ENCODE measurements around the gene LDB2.

LDB2 gene

DNA sequence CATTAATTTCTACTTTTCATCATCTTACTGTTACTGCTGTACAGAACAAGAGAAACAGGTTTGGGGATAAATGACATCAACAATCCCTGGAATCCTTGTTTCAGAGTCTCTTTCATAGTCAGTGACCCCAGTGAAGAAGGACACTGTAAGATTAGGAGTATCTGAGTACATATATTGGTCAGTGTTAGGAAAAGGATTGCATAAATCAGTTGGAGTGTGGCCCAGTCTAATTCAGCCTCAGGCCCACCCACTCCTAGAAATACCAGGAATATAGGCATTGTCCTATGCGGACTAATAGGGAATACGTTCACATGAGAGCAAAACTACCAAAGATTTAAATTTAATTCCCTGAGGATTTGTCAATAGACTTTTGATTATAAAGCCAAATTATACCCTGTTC is 237.8 kb downstream of the LDB2 start:
- CTCF ChIA-PET: no interaction called here
- POLR2A ChIA-PET (ENCODE audit: low non-redundant PET): no interaction called here
- H3K27ac ChIP-seq: no peak overlapping the region
- TF ChIP-seq, protein P1, sequence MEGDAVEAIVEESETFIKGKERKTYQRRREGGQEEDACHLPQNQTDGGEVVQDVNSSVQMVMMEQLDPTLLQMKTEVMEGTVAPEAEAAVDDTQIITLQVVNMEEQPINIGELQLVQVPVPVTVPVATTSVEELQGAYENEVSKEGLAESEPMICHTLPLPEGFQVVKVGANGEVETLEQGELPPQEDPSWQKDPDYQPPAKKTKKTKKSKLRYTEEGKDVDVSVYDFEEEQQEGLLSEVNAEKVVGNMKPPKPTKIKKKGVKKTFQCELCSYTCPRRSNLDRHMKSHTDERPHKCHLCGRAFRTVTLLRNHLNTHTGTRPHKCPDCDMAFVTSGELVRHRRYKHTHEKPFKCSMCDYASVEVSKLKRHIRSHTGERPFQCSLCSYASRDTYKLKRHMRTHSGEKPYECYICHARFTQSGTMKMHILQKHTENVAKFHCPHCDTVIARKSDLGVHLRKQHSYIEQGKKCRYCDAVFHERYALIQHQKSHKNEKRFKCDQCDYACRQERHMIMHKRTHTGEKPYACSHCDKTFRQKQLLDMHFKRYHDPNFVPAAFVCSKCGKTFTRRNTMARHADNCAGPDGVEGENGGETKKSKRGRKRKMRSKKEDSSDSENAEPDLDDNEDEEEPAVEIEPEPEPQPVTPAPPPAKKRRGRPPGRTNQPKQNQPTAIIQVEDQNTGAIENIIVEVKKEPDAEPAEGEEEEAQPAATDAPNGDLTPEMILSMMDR (conservative IDR thresholded peaks at IDR 0.05; ENCODE audit: low read depth): no peak
- DNase-seq (ENCODE audit: low spot score): no peak

DNA sequence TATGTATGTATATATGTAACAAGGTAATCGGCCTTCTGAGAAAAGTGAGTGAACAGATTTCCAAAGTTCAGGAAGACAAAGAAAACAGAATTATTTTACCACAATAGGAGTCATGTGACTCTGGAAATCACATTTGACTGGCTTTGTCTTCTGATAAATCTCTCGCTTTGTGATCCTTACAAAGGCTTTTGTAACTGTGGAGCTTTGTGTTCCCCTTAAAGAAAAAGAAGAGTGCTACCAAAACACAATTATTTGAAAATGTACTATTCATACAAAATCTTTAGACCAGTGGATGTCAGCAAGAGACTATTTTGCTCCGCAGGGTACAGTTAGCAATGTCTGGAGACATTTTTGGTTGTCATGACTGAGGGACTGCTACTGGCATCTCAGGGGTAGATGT is 238.8 kb downstream of the LDB2 start:
- no peak for DNase-seq (ENCODE audit: low spot score)
- H3K27ac ChIP-seq: no peak overlapping the region
- ChIA-PET CTCF (no interaction called here), POLR2A (ENCODE audit: low non-redundant PET) (no interaction called here)
- TF ChIP-seq, protein P1 (conservative IDR thresholded peaks at IDR 0.05; ENCODE audit: low read depth): no peak

DNA sequence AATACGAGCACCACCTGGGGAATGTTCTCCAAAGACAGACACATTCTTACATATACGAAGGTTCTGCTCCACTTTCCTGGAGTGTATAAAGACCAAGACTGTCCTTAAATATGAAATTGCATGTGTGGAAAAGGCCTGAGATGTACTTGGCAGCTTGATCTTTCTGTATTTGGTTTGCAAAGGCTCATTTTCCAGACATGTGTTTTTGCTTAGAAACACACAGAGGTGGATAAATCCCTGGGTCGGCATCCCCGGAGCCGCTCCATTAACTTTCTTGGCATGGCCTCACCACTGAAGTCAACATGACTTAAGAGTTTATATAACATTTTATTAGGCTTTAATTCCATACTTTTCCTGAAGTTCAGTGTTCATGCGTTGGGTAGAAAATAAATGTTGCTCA is 239.4 kb downstream of the LDB2 start:
- TF ChIP-seq, protein P1 (conservative IDR thresholded peaks at IDR 0.05; ENCODE audit: low read depth): no peak
- CTCF ChIA-PET: no interaction called here
- DNase-seq (ENCODE audit: low spot score): no peak
- no peak overlapping the region for H3K27ac ChIP-seq
- POLR2A ChIA-PET (ENCODE audit: low non-redundant PET): no interaction called here

DNA sequence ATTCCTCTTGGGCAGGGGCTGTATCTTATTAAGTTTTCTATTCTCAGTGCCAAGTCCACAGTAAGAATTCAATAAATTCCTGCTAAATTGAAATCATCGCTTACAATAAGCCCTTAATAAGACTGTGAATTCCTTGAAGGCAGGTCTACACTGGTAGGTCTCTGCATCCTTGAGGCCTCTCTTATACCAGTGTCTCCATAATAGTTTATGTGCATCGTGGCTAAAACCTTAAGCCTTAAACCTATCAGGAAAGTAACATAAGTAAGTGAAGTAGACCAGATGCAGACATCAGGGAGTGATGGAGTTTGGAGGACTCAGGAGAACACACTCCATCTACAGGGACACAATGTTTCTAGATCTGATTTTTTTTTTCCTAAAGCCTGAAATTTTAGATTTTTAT is 240.3 kb downstream of the LDB2 start:
- CTCF ChIA-PET: no interaction called here
- POLR2A ChIA-PET (ENCODE audit: low non-redundant PET): no interaction called here
- DNase-seq (ENCODE audit: low spot score): no peak
- no peak overlapping the region for H3K27ac ChIP-seq
- TF ChIP-seq, protein P1 (conservative IDR thresholded peaks at IDR 0.05; ENCODE audit: low read depth): no peak

DNA sequence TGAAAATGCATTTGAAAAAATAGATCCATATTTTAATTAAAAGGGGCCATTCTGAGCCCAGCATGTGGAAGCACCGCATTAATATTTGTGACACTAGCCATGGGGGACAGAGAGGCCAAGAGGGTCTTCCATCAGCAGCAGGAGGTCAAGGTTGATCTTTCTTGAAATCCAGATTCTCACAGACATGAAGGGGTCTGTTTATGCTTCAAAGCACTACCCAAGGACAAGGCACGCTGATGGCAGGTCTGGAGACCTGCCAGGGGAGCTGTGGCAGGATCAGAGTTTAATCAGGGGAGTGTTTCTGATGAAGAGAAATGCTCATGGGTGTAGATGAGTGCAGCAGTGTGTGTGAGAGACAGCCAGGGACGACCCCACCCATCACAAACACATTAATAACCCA is 243.3 kb downstream of the LDB2 start:
- DNase-seq (ENCODE audit: low spot score): no peak
- TF ChIP-seq, protein P1 (conservative IDR thresholded peaks at IDR 0.05; ENCODE audit: low read depth): no peak
- POLR2A ChIA-PET (ENCODE audit: low non-redundant PET): no interaction called here
- no peak overlapping the region for H3K27ac ChIP-seq
- CTCF ChIA-PET: no interaction called here

DNA sequence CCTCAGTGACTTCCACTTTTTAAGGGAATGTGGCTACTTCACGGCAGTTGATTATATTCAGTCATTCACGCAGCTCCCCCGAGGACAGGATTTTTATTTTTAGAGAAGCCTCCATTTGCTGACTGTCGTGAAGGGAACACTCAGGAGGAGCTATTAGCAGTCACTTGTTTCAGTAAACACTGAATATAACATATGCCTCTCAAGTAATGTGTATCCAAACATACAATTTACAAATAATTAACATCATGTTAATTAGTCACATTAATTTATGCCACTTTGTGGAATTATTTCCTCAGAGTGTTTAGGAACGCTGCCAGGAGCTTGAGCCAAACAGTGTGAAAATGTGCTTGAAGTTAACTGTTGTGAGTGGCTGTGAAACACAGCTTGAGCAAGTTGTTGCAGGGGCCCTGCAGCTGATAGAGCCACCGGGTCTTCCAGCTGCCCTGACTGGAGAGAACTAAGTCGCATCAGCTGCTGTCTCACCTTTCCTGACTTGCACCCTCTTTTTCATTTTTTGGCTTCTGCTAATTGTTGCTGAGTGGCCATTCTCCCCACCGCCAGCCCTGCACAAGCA is 245.6 kb downstream of the LDB2 start:
- POLR2A ChIA-PET (ENCODE audit: low non-redundant PET): no interaction called here
- CTCF ChIA-PET: no interaction called here
- H3K27ac ChIP-seq: no peak overlapping the region
- DNase-seq (ENCODE audit: low spot score): no peak
- TF ChIP-seq, protein P1 (conservative IDR thresholded peaks at IDR 0.05; ENCODE audit: low read depth): no peak

DNA sequence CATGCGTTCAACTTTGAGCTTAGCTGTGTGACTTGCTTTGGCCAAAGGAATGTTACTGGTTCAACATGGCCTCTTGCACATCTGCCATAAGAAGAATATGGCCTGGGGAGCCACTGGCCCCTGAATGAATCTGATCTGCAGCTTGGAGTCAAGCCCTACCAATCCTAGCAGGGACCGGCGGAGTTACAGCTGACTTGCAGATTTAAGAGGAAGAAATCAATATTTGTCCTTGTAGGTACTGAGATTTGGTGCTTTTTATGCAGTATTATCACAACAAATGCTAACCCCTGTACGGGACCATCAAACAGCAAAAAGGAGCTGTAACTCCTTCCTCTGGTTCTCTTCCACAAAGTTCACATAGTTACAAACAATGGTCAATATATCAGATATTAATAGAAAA is 252.0 kb downstream of the LDB2 start:
- TF ChIP-seq, protein P1 (conservative IDR thresholded peaks at IDR 0.05; ENCODE audit: low read depth): no peak
- ChIA-PET POLR2A (ENCODE audit: low non-redundant PET) (no interaction called here), CTCF (no interaction called here)
- DNase-seq (ENCODE audit: low spot score): no peak
- H3K27ac ChIP-seq: no peak overlapping the region
